Gastroesophageal sphincter (tissue), 4 donors: ENCODE results near the gene GPR162. TPM values are rescaled to one million over a fixed set of nuclear protein-coding genes. Genes with fewer than 3 reads are reported as not detected.

Source experiments
- ATAC-seq: fragments of 150-250 bp; one replicate; pipeline ENCODE4 v1.9.1; 2016; ENCODE audit warnings: mild to moderate bottlenecking, moderate library complexity
- H3K27ac ChIP-seq, 4 donors: fragments of 200-600 bp; sonication (generic) in 3 of 4; 1 replicate in 3 of 4; 2 replicates in 1 of 4; pipeline ENCODE4 v1.5.1; 2016 to 2019
- H3K27me3 ChIP-seq: fragments of 200-600 bp; sonication (generic); one replicate; pipeline ENCODE4 v1.5.1; 2019
- H3K36me3 ChIP-seq, 2 donors: fragments of 200-600 bp; sonication (generic); one replicate each; pipeline ENCODE4 v1.5.1; 2019; ENCODE audit warnings: control low read depth in 1 of 2
- H3K4me1 ChIP-seq, 3 donors: fragments of 200-600 bp; sonication (generic); 1 replicate in 2 of 3; 2 replicates in 1 of 3; pipeline ENCODE4 v1.5.1; 2016 to 2019; ENCODE audit warnings: control low read depth in 2 of 3
- H3K4me3 ChIP-seq, 2 donors: fragments of 200-600 bp; sonication (generic); one replicate each; pipeline ENCODE4 v1.5.1; 2019; ENCODE audit warnings: mild to moderate bottlenecking in 1 of 2, moderate library complexity in 1 of 2
- H3K9me3 ChIP-seq, 3 donors: fragments of 200-600 bp; sonication (generic); one replicate each; pipeline ENCODE4 v1.5.1; 2017 to 2019; ENCODE audit warnings: control low read depth in 2 of 3
- CTCF ChIP-seq, 4 experiments: fragments of 200-600 bp in 2 of 4; fragments of 450-650 bp in 2 of 4; sonication (generic) in 1 of 4; IDR thresholded peaks; one replicate each; pipeline ENCODE4 v1.5.1; 2017 to 2019; ENCODE audit warnings: antibody characterized with exemption in 4 of 4, mild to moderate bottlenecking in 2 of 4, moderate library complexity in 2 of 4
- EP300 ChIP-seq: sonication (generic); formaldehyde crosslinking; IDR thresholded peaks from one replicate; pipeline ENCODE4 v1.6.1; 2017; ENCODE audit warnings: antibody characterized with exemption, mild to moderate bottlenecking
- POLR2A ChIP-seq, 2 donors: fragments of 450-650 bp; IDR thresholded peaks; one replicate each; pipeline ENCODE4 v1.6.1; 2017; ENCODE audit warnings: antibody characterized with exemption in 2 of 2, mild to moderate bottlenecking in 2 of 2, moderate library complexity in 1 of 2
- POLR2AphosphoS5 ChIP-seq: sonication (generic); formaldehyde crosslinking; IDR thresholded peaks from one replicate; pipeline ENCODE4 v1.6.1; 2017; ENCODE audit warnings: antibody characterized with exemption
- WGBS, 2 donors: methylation state at CpG; one replicate each; pipeline ENCODE4 v1.1.5; 2018; ENCODE audit warnings: low coverage in 1 of 2; 5-methylcytosine and 5-hydroxymethylcytosine counted together
- total RNA-seq, 4 donors: library from RNA; depleted of rRNA; stranded (reverse); fragments of >200 nt; gene quantifications; one replicate each; pipeline ENCODE4 v1.1.0, GENCODE V29; 2016

Gene GPR162
- total RNA-seq, 4 donors from 2014 or later, result 3.7 to 9.7 (median 3.9) TPM

DNA sequence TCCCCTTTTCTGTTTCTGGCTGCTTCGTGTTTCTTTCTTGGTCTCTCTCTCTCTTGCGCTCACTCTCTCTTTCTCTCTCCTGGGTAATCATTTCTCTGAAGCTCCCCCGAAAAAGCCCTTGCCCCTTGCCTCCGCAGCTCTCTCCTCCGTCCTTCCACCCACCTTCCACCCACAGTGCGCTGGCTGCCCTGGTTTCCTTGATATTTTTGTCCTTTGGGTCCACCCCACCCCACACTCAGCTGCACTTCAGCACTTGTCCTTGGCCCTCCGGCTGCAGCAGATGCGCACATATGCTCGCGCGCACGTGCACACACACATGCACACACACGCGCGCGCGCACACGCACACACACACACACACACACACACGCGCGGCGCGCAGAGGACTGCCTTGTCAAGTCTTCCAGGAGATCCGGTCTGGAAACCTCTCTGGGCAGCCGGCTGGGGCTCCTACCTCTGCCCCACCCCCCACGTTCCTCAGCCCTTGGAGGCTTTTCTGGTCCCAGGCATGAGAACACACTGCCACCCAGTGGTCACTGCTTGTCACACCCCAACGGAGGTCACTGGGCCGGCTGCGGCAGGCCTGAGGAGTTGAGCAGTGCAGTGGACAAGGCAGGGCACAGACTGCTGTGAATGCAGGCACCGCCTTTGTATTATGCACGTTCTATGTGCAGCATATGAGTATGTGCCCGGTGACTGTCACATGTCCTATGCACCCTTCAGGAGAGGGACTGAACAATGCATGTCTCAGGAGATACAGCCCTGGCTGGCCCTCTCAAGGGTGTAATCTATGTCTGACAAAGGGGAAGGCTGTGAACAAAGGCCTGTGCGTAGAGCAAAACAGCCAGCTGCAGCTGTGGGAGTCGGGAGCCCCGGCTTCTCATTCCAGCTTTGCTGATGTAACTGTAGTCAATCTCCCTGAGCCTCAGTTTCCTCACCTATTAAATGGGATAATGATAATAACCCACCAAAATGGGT is 42.8 kb upstream of the GPR162 start:
- peaks cover 0 to 4% of the 10 kb centered on the region in 2 donors for H3K36me3 ChIP-seq
- peaks cover 0 to 28% (median 8%) of the 10 kb centered on the region in 3 donors for H3K4me1 ChIP-seq
- peak in 3 of 4 experiments; percentile 97 to 99 (median 98) for TF ChIP-seq CTCF (IDR thresholded peaks at IDR 0.05)
- TF ChIP-seq POLR2AphosphoS5, result peak; percentile 33
- TF ChIP-seq EP300, result no peak
- TF ChIP-seq POLR2A (IDR thresholded peaks at IDR 0.05), result peak in 1 of 2 donors; percentile 21
- H3K9me3 ChIP-seq, result no peaks in the 10 kb centered on the region
- ATAC-seq, result peak; percentile 93
- peak overlapping the region; percentile 24 to 51 for H3K4me3 ChIP-seq
- no peaks in the 10 kb centered on the region for H3K27me3 ChIP-seq
- 5 to 9% methylated on average over 10 to 11 of the region's 35 CpGs for whole genome bisulfite sequencing, 2 donors
- H3K27ac ChIP-seq, result peak overlapping the region; percentile 67 to 89 (median 86)

DNA sequence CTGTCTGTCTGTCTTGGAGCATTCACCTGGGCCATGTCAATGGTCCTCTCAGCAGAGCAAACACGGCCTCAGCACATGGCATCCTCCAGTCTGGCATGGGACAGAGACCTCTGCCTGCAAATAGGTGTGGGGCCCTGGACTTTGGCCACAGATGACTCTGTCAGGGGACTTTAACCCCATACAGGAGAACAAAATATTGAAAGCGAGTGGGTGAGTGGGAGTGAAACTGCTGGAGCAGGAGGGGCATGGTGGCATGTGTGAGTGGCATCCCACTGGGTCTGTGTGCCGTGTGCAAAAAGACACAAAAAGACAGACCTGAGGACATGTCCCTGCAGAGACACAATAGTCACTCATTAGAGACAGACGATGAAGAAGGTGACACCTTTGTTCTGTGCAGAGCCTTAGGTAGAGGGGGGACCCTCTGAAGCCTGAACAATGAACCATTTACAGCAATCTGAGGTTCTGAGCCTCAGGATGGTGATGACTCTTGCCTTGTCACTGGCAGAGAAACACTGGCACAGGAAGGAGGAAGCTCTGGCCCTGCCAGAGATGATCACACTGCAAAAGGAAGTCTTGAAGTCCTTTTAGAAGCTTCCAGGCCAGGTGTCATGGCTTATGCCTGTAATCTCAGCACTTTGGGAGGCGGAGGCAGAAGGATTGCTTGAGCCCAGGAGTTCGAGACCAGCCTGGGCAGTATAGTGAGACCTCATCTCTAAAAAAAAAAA is 41.8 kb upstream of the GPR162 start:
- peak overlapping the region in 2 of 4 donors; percentile 85 to 89 for H3K27ac ChIP-seq

DNA sequence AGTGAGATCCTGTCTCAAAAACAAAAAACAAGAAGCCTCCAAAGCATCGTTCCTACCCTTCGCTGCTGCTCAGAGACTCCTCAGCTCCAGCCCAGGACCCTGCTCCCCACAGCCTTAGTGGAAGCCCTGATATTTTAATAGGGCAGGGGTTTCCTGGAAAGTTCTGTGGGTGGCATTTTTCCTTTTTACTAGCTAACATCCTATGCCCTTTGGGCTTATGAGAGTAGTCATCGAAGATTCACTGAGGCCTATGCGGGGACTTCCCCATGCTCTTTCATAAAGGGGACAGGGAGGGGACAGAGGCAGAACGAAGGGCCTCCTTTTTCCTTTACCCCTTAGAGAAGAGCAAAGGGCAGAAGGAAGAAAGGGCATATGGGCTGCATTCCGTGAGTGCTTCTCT is 41.0 kb upstream of the GPR162 start:
- no peak overlapping the region for H3K4me3 ChIP-seq
- TF ChIP-seq POLR2A (IDR thresholded peaks at IDR 0.05) (no peak), EP300 (no peak), POLR2AphosphoS5 (no peak), CTCF (IDR thresholded peaks at IDR 0.05) (no peak)

More for the DNA sequence above, 41.8 kb upstream of the GPR162 start:
- Histone ChIP-seq H3K4me1 (peaks cover 0 to 24% (median 6%) of the 10 kb centered on the region in 3 donors), H3K36me3 (peaks cover 0 to 4% of the 10 kb centered on the region in 2 donors), H3K27me3 (no peaks in the 10 kb centered on the region), H3K9me3 (no peaks in the 10 kb centered on the region), H3K4me3 (no peak overlapping the region)
- 65 to 80% methylated on average over 4 of the region's 6 CpGs for WGBS, 2 donors
- no peak for TF ChIP-seq POLR2AphosphoS5
- no peak for TF ChIP-seq POLR2A (IDR thresholded peaks at IDR 0.05)
- no peak for TF ChIP-seq EP300
- TF ChIP-seq CTCF (IDR thresholded peaks at IDR 0.05), result no peak
- ATAC-seq, result no peak

GRCh38 chr12:6782119-6782518 is 39.5 kb upstream of the GPR162 start:
- Histone ChIP-seq H3K36me3 (no peaks in the 10 kb centered on the region), H3K27me3 (no peaks in the 10 kb centered on the region), H3K27ac (no peak overlapping the region), H3K4me3 (no peak overlapping the region), H3K4me1 (peaks cover 0 to 22% (median 6%) of the 10 kb centered on the region in 3 donors), H3K9me3 (no peaks in the 10 kb centered on the region)
- no peak for ATAC-seq
- 22 to 78% methylated on average over 1 to 2 of the region's 6 CpGs for WGBS, 2 donors
- TF ChIP-seq CTCF (IDR thresholded peaks at IDR 0.05), result no peak
- TF ChIP-seq POLR2A (IDR thresholded peaks at IDR 0.05), result no peak
- TF ChIP-seq POLR2AphosphoS5, result no peak
- TF ChIP-seq EP300, result no peak

More for the DNA sequence above, 41.0 kb upstream of the GPR162 start:
- ATAC-seq, result no peak
- no peak overlapping the region for H3K27ac ChIP-seq
- no peaks in the 10 kb centered on the region for H3K9me3 ChIP-seq
- no peaks in the 10 kb centered on the region for H3K27me3 ChIP-seq
- peaks cover 0 to 24% (median 6%) of the 10 kb centered on the region in 3 donors for H3K4me1 ChIP-seq
- WGBS, 2 donors, result 60 to 84% methylated on average over 1 to 5 of the region's 6 CpGs
- no peaks in the 10 kb centered on the region for H3K36me3 ChIP-seq
